ENCODE data around the gene BEST4. TPM values are rescaled to one million over a fixed set of nuclear protein-coding genes. Genes with fewer than 3 reads are reported as not detected.

The BEST4 gene
- total and polyA plus RNA-seq, 2 of the 13 experiments (the other 11 are each of a cell fraction or from before 2014, with no cell fraction given) = 0.77 to 1.4 TPM

DNA sequence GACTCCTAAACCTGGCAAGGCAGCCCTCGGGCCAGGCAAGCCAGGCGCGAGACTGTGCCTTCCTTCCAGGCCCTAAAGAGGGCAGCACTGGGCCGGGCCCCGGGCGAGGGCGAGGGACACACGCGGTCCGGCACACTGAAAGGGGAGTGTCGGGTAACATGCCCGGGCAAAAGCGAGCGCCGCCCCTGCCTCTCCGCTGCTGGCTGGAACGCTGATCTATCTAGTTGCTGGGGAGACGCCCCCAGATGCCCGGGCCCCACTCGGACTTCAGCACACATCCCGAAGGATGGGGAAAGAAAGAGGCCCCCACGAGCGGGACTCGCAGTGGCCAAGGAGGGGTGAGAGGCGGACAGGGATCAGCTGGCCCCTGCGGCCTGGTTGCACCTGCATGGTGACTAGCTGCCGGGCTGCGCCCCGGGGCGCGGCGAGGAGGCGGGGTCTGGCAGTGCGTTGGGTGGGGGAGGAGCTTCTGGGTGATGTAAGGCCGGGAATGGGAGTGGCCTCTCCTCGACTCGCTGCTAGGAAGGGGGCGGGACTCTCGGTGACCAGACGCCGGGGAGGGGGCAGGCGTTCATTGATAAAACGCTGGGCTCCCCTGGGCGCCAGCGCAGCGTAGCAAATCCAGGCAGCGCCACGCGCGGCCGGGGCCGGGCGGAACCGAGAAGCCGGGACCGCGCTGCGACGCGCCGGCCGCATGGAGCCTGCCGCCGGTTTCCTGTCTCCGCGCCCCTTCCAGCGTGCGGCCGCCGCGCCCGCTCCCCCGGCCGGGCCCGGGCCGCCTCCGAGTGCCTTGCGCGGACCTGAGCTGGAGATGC is 12.0 kb upstream of the BEST4 start, which contains the start of gene PLK3 (continued):
- TF ChIP-seq, protein P1, sequence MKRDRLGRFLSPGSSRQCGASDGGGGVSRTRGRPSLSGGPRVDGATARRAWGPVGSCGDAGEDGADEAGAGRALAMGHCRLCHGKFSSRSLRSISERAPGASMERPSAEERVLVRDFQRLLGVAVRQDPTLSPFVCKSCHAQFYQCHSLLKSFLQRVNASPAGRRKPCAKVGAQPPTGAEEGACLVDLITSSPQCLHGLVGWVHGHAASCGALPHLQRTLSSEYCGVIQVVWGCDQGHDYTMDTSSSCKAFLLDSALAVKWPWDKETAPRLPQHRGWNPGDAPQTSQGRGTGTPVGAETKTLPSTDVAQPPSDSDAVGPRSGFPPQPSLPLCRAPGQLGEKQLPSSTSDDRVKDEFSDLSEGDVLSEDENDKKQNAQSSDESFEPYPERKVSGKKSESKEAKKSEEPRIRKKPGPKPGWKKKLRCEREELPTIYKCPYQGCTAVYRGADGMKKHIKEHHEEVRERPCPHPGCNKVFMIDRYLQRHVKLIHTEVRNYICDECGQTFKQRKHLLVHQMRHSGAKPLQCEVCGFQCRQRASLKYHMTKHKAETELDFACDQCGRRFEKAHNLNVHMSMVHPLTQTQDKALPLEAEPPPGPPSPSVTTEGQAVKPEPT (CRISPR knock-in tag; IDR thresholded peaks at IDR 0.05; ENCODE audit: low read depth) = 0 out of 2 replicates have a peak, but pooled peaks have one; percentile 42
- no peak for TF ChIP-seq ZNF557 (CRISPR knock-in tag; IDR thresholded peaks at IDR 0.05)
- peak; percentile 63 for TF ChIP-seq PHF20 (CRISPR knock-in tag; IDR thresholded peaks at IDR 0.05)
- peak; percentile 83; the same call in 1 of the 2 replicates for TF ChIP-seq SIN3A (IDR thresholded peaks at IDR 0.05; ENCODE audit: borderline replicate concordance, low read depth, low read length)
- TF ChIP-seq ZMYM4 (CRISPR knock-in tag; IDR thresholded peaks at IDR 0.05) = peak; percentile 78
- TF ChIP-seq ZKSCAN8 (CRISPR knock-in tag; IDR thresholded peaks at IDR 0.05; ENCODE audit: borderline replicate concordance) = peak; percentile 59; the same call in 1 of the 2 replicates
- TF ChIP-seq IRF2 (CRISPR knock-in tag; IDR thresholded peaks at IDR 0.05) = peak; percentile 34; the same call in 1 of the 2 replicates
- TF ChIP-seq MTF2 (CRISPR knock-in tag; IDR thresholded peaks at IDR 0.05; ENCODE audit: borderline replicate concordance) = no peak; the same call in 1 of the 2 replicates
- no peak for TF ChIP-seq ATM (IDR thresholded peaks at IDR 0.05; ENCODE audit: borderline replicate concordance)
- TF ChIP-seq PHF5A (CRISPR knock-in tag; IDR thresholded peaks at IDR 0.05; ENCODE audit: low read depth, unreplicated experiment) = no peak
- 0 out of 2 replicates have a peak, but pooled peaks have one; percentile 3 for TF ChIP-seq ZNF547 (CRISPR knock-in tag; IDR thresholded peaks at IDR 0.05)
- TF ChIP-seq ZFP36 (IDR thresholded peaks at IDR 0.05; ENCODE audit: borderline replicate concordance, low read depth, low read length, partially characterized antibody) = no peak
- TF ChIP-seq MEIS2 (CRISPR knock-in tag; IDR thresholded peaks at IDR 0.05) = peak; percentile 74
- no peak for TF ChIP-seq ATF7 (IDR thresholded peaks at IDR 0.05)
- peak; percentile 83; the same call in 1 of the 2 replicates for TF ChIP-seq ATF7 (CRISPR knock-in tag; IDR thresholded peaks at IDR 0.05)
- no peak for TF ChIP-seq TRIM24 (CRISPR knock-in tag; IDR thresholded peaks at IDR 0.05)
- TF ChIP-seq RXRA (CRISPR knock-in tag; IDR thresholded peaks at IDR 0.05) = peak; percentile 70; the same call in 1 of the 2 replicates
- peak; percentile 54 for TF ChIP-seq CREM (IDR thresholded peaks at IDR 0.05)
- no peak for TF ChIP-seq CREM (CRISPR knock-in tag; IDR thresholded peaks at IDR 0.05)
- peak; percentile 87; the same call in 1 of the 2 replicates for TF ChIP-seq ZNF546 (CRISPR knock-in tag; conservative IDR thresholded peaks at IDR 0.05)
- 0 out of 2 replicates have a peak, but pooled peaks have one; percentile 48 for TF ChIP-seq NFIC (IDR thresholded peaks at IDR 0.05; ENCODE audit: low read length)
- TF ChIP-seq, protein P2, sequence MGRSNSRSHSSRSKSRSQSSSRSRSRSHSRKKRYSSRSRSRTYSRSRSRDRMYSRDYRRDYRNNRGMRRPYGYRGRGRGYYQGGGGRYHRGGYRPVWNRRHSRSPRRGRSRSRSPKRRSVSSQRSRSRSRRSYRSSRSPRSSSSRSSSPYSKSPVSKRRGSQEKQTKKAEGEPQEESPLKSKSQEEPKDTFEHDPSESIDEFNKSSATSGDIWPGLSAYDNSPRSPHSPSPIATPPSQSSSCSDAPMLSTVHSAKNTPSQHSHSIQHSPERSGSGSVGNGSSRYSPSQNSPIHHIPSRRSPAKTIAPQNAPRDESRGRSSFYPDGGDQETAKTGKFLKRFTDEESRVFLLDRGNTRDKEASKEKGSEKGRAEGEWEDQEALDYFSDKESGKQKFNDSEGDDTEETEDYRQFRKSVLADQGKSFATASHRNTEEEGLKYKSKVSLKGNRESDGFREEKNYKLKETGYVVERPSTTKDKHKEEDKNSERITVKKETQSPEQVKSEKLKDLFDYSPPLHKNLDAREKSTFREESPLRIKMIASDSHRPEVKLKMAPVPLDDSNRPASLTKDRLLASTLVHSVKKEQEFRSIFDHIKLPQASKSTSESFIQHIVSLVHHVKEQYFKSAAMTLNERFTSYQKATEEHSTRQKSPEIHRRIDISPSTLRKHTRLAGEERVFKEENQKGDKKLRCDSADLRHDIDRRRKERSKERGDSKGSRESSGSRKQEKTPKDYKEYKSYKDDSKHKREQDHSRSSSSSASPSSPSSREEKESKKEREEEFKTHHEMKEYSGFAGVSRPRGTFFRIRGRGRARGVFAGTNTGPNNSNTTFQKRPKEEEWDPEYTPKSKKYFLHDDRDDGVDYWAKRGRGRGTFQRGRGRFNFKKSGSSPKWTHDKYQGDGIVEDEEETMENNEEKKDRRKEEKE (IDR thresholded peaks at IDR 0.05) = no peak
- peak; percentile 99 for TF ChIP-seq TP53 (CRISPR knock-in tag; conservative IDR thresholded peaks at IDR 0.05)
- TF ChIP-seq FOXM1 (CRISPR knock-in tag; IDR thresholded peaks at IDR 0.05) = no peak
- TF ChIP-seq MBD4 (IDR thresholded peaks at IDR 0.05; ENCODE audit: borderline replicate concordance, low read length) = no peak
- TF ChIP-seq, protein P3, sequence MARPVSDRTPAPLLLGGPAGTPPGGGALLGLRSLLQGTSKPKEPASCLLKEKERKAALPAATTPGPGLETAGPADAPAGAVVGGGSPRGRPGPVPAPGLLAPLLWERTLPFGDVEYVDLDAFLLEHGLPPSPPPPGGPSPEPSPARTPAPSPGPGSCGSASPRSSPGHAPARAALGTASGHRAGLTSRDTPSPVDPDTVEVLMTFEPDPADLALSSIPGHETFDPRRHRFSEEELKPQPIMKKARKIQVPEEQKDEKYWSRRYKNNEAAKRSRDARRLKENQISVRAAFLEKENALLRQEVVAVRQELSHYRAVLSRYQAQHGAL (CRISPR knock-in tag; IDR thresholded peaks at IDR 0.05; ENCODE audit: not compliant biosample characterization) = no peak
- peak; percentile 41; the same call in 1 of the 2 replicates for TF ChIP-seq ZNF446 (CRISPR knock-in tag; IDR thresholded peaks at IDR 0.05)

Data from HepG2 (cell line).